Sigmoid colon (tissue), 4 donors: ENCODE results near the gene ITK.
"Not testable (repeated sequence)": the region's sequence is repeated elsewhere in the genome, so short reads cannot be mapped to it uniquely, and the experiment has no call there.

Source experiments
- CTCF ChIP-seq, 4 experiments: fragments of 450-650 bp in 3 of 4; fragments of 200-600 bp in 1 of 4; IDR thresholded peaks; one replicate each; pipeline ENCODE4 v1.5.1; 2016 to 2019; ENCODE audit warnings: antibody characterized with exemption in 4 of 4, mild to moderate bottlenecking in 3 of 4, moderate library complexity in 2 of 4
- POLR2A ChIP-seq, 2 donors: fragments of 450-650 bp; IDR thresholded peaks; one replicate each; pipeline ENCODE4 v1.6.1; 2016; ENCODE audit warnings: antibody characterized with exemption in 2 of 2, mild to moderate bottlenecking in 2 of 2, moderate library complexity in 2 of 2
- POLR2AphosphoS5 ChIP-seq, 4 donors: sonication (generic); formaldehyde crosslinking; IDR thresholded peaks; one replicate each; pipeline ENCODE4 v1.6.1; 2017; ENCODE audit warnings: antibody characterized with exemption in 4 of 4

DNA sequence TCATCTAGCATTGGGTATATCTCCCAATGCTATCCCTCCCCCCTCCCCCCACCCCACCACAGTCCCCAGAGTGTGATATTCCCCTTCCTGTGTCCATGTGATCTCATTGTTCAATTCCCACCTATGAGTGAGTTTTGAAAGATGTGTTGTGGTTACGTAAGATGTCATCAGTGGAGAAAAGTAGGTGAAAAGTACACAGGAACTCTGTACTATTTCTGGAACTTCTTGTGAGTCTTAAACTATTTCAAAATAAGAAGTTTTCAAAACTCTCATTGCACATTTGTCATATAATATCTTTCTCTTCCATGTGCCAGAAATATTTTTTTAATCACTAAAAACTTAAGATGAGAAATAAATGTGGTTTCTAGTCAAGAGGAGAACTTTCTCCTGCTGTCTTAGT is 30.0 kb downstream of the ITK start:
- not testable (repeated sequence) for TF ChIP-seq CTCF, POLR2A, POLR2AphosphoS5 (IDR thresholded peaks at IDR 0.05)
